HEK293T (cell line): Measurements from ENCODE around the gene SLC13A5.

Experiments used
- ARNT ChIP-seq: fragments of 450-650 bp; IDR thresholded peaks from 2 replicates; pipeline ENCODE4 v1.6.1; 2017; ENCODE audit warnings: mild to moderate bottlenecking
- BHLHE40 ChIP-seq: fragments of 450-650 bp; IDR thresholded peaks from 2 replicates; pipeline ENCODE4 v1.6.1; 2016; ENCODE audit warnings: mild to moderate bottlenecking, moderate library complexity, borderline replicate concordance
- FOXK2 ChIP-seq: fragments of 450-650 bp; IDR thresholded peaks from 2 replicates; pipeline ENCODE4 v1.6.1; 2016; ENCODE audit warnings: mild to moderate bottlenecking
- LEF1 ChIP-seq: fragments of 450-650 bp; IDR thresholded peaks from 2 replicates; pipeline ENCODE4 v1.6.1; 2017; ENCODE audit warnings: mild to moderate bottlenecking, borderline replicate concordance
- NFRKB ChIP-seq: fragments of 450-650 bp; IDR thresholded peaks from 2 replicates; pipeline ENCODE4 v1.6.1; 2016; ENCODE audit warnings: mild to moderate bottlenecking, moderate library complexity
- PKNOX1 ChIP-seq: fragments of 450-650 bp; IDR thresholded peaks from 2 replicates; pipeline ENCODE4 v1.6.1; 2016
- SP1 ChIP-seq: fragments of 450-650 bp; IDR thresholded peaks from 2 replicates; pipeline ENCODE4 v1.6.1; 2017

- TF ChIP-seq NFRKB: no peak
- TF ChIP-seq BHLHE40: no peak
- TF ChIP-seq PKNOX1: no peak
- no peak for TF ChIP-seq LEF1
- no peak for TF ChIP-seq SP1
- TF ChIP-seq ARNT: no peak
- TF ChIP-seq FOXK2: no peak
Observed at GRCh38 chr17:6674586-6674985, 38.6 kb downstream of the SLC13A5 start.
